Measurements from ENCODE around the gene KCTD3. TPM values are rescaled to one million over a fixed set of nuclear protein-coding genes. Genes with fewer than 3 reads are reported as not detected.

Gene KCTD3
- total RNA-seq, 2 experiments from 2014 or later: 1.5 TPM

DNA sequence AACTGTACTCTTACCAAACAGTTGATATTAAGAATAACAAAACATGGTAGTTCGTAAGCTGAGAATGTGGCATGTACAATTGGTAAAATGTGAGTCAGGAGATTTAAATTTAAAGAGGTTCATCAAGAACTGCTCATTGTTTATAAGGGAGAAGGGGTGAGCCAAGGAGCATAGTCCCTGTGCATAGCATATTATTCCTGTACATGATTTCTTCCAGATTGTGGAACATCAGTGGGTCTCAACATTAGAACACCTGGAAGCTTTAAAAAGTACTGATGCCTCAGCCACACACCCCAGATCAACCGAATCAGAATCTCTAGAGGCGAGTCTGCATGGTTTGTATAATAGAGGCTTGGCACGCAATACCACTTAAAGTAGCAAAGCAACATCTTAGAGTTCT is 56.1 kb downstream of the KCTD3 start:
- Mint-ChIP-seq H3K4me3 (no peak overlapping the region), H3K9me3 (no peaks in the 10 kb centered on the region), H3K36me3 (ENCODE audit: low read depth) (peaks cover 4% of the 10 kb centered on the region), H3K4me1 (ENCODE audit: low read depth) (no peaks in the 10 kb centered on the region), H3K27ac (no peak overlapping the region), H3K27me3 (no peaks in the 10 kb centered on the region)
- ChIA-PET POLR2A (no interaction called here), CTCF (no interaction called here)
- ATAC-seq: no peak
- no peak for TF ChIP-seq CTCF (IDR thresholded peaks at IDR 0.05)
- intact Hi-C loops (cut with micrococcal nuclease): no loop called here
- no peak for DNase-seq

DNA sequence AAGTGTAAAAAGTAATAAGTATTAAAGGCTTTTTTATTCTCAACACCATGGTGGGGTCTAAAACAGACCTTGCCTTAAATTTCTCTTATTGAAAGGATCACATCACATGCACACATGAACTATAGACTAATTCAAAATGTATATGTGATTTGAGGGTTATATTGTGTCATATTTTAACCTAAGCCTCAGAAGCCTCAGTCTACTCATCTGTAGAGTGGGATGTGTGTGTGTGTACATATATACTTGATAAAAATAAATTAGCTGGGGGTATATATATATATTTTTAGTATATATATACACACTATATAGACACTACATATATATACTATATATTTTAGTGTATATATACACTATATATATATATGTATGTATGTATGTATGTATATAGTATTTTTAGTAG is 58.8 kb downstream of the KCTD3 start:
- no peak for ATAC-seq
- no peaks in the 10 kb centered on the region for H3K9me3 Mint-ChIP-seq

GRCh38 chr1:215631040-215631439 is 63.9 kb downstream of the KCTD3 start:
- POLR2A ChIA-PET: no interaction called here
- H3K4me1 Mint-ChIP-seq (ENCODE audit: low read depth): no peaks in the 10 kb centered on the region
- CTCF ChIA-PET: no interaction called here

More for the DNA sequence above, 58.8 kb downstream of the KCTD3 start:
- Mint-ChIP-seq H3K4me1 (ENCODE audit: low read depth) (no peaks in the 10 kb centered on the region), H3K27me3 (no peaks in the 10 kb centered on the region), H3K27ac (no peak overlapping the region), H3K36me3 (ENCODE audit: low read depth) (no peaks in the 10 kb centered on the region), H3K4me3 (no peak overlapping the region)
- intact Hi-C loops (cut with micrococcal nuclease): no loop called here
- ChIA-PET POLR2A (no interaction called here), CTCF (no interaction called here)
- no peak for DNase-seq
- TF ChIP-seq CTCF (IDR thresholded peaks at IDR 0.05): no peak

DNA sequence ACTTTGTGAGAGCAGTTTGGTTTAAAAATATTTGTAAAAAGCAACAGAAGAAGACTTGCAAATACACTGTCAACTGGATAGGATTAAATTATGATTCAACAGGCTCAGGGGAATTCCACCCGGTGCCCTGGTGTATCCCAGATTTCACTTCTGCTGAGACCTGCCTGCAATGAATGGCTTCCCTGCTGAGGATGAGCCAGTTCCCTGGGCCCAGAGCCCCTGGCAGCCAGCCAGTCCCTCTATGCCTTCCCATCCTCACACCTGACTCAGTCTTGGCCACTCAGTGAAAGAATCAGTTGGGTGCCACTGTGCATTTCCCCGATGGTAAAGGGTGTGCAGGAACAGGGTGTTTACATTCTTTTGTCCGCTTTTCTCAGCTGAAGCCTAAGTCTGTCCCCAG is 64.4 kb downstream of the KCTD3 start:
- ChIA-PET POLR2A (no interaction called here), CTCF (no interaction called here)
- no peak for TF ChIP-seq CTCF (IDR thresholded peaks at IDR 0.05)
- H3K4me3 Mint-ChIP-seq: no peak overlapping the region
- H3K27me3 Mint-ChIP-seq: no peaks in the 10 kb centered on the region
- no peak overlapping the region for H3K27ac Mint-ChIP-seq
- intact Hi-C loops (cut with micrococcal nuclease): no loop called here
- no peaks in the 10 kb centered on the region for H3K36me3 Mint-ChIP-seq (ENCODE audit: low read depth)
- ATAC-seq (no peak), DNase-seq (no peak)
- no peaks in the 10 kb centered on the region for H3K4me1 Mint-ChIP-seq (ENCODE audit: low read depth)
- no peaks in the 10 kb centered on the region for H3K9me3 Mint-ChIP-seq

More at GRCh38 chr1:215631040-215631439, 63.9 kb downstream of the KCTD3 start:
- no peak for DNase-seq
- no peak overlapping the region for H3K27ac Mint-ChIP-seq
- ATAC-seq: no peak
- TF ChIP-seq CTCF (IDR thresholded peaks at IDR 0.05): no peak
- no peaks in the 10 kb centered on the region for H3K36me3 Mint-ChIP-seq (ENCODE audit: low read depth)
- no peaks in the 10 kb centered on the region for H3K9me3 Mint-ChIP-seq
- no peak overlapping the region for H3K4me3 Mint-ChIP-seq
- intact Hi-C loops (cut with micrococcal nuclease): no loop called here
- no peaks in the 10 kb centered on the region for H3K27me3 Mint-ChIP-seq

DNA sequence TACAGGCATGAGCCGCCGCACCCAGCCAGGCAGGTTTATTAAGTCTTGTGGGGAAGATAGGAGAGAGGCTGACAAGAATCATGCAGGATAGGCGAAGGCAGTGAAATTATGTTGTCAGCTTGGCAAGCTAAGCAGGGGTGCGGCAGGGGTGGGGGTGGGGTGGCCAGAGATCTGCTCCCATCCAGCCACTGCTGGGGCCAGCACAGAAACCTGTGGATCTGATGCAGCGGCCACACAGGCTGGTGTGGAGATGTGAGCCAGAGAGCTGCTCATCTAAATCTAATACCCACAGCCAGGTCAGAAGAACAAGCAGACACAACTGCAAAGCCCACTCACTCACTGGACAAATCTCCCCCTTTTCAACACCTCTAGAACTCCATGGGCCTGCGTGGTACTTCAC is 68.7 kb downstream of the KCTD3 start:
- CTCF ChIA-PET: no interaction called here
- no peaks in the 10 kb centered on the region for H3K36me3 Mint-ChIP-seq (ENCODE audit: low read depth)
- H3K4me3 Mint-ChIP-seq: no peak overlapping the region

More for the DNA sequence above, 68.7 kb downstream of the KCTD3 start:
- ATAC-seq (no peak), DNase-seq (no peak)
- no peaks in the 10 kb centered on the region for H3K27me3 Mint-ChIP-seq
- intact Hi-C loops (cut with micrococcal nuclease): no loop called here
- POLR2A ChIA-PET: no interaction called here
- no peaks in the 10 kb centered on the region for H3K4me1 Mint-ChIP-seq (ENCODE audit: low read depth)
- no peak for TF ChIP-seq CTCF (IDR thresholded peaks at IDR 0.05)
- H3K9me3 Mint-ChIP-seq: no peaks in the 10 kb centered on the region
- H3K27ac Mint-ChIP-seq: no peak overlapping the region

All from activated CD8-positive, alpha-beta T cell treated with anti-CD3 and anti-CD28 coated beads for 36 hours (primary cell).